ENCODE data around the gene UNC93B1.

Gene UNC93B1

GRCh38 chr11:68018730-68019190, 14.9 kb upstream of the UNC93B1 start:
- Mint-ChIP-seq H3K27me3 (no peaks in the 10 kb centered on the region), H3K4me1 (ENCODE audit: low read depth) (no peaks in the 10 kb centered on the region), H3K9me3 (no peaks in the 10 kb centered on the region), H3K27ac (no peak overlapping the region), H3K4me3 (no peak overlapping the region), H3K36me3 (ENCODE audit: low read depth) (no peaks in the 10 kb centered on the region)
- DNase-seq, result no peak

GRCh38 chr11:68017980-68018729, 14.3 kb upstream of the UNC93B1 start:
- Mint-ChIP-seq H3K9me3 (no peaks in the 10 kb centered on the region), H3K27me3 (no peaks in the 10 kb centered on the region), H3K4me1 (ENCODE audit: low read depth) (no peaks in the 10 kb centered on the region), H3K36me3 (ENCODE audit: low read depth) (no peaks in the 10 kb centered on the region), H3K27ac (no peak overlapping the region), H3K4me3 (no peak overlapping the region)
- DNase-seq, result no peak

DNA sequence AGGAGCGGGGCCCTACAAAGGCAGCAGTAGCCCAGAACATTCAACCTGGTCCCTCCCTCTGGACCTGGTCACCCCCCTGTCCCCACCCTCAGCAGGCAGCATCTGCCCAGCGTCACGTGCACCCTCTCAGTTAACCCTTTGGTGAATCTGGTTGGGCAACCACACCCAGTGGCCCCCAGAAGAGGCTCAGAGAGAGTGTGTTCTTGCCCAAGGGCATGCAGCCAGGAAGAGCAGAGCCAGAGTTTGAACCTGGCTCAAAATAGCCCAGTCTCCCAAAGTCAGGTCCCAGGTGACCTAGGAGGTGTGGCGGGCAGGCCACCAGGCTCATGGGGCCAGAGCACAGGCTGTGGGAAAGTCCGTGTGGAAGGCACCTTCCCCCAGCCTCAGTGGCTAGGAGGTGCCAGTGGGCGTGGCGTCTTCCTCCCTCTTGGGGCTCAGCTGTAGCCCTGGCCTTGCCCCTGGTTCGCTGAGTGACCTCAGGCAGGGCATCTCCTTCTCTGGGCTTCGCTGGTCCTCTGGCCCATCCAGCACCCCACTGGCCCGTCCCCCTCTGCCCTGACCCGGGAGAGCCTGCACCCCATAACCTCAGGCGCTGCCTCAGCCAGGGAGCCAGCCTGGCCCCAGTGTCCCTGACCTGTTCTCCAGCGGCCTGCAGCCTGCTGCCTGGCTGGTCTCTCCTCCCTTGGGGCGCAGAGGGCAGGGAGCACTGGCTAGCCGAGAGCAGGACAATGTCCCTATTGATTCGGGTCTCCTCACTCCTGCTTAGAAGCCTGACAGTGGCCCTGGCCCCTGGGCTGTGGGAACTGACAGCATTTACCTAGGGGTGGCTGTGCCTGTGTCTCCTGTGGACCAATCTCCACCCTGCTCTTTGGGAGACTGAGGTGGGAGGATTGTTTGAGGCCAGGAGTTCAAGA, 13.3 kb upstream of the UNC93B1 start:
- H3K4me1 Mint-ChIP-seq (ENCODE audit: low read depth), result no peaks in the 10 kb centered on the region

GRCh38 chr11:68016161-68016903, 12.4 kb upstream of the UNC93B1 start:
- H3K4me1 Mint-ChIP-seq (ENCODE audit: low read depth), result no peaks in the 10 kb centered on the region
- DNase-seq, result no peak
- H3K27ac Mint-ChIP-seq, result no peak overlapping the region
- H3K9me3 Mint-ChIP-seq, result no peaks in the 10 kb centered on the region
- H3K27me3 Mint-ChIP-seq, result no peaks in the 10 kb centered on the region
- no peak overlapping the region for H3K4me3 Mint-ChIP-seq
- H3K36me3 Mint-ChIP-seq (ENCODE audit: low read depth), result no peaks in the 10 kb centered on the region

More for the DNA sequence above, 13.3 kb upstream of the UNC93B1 start:
- Mint-ChIP-seq H3K27ac (no peak overlapping the region), H3K4me3 (no peak overlapping the region), H3K36me3 (ENCODE audit: low read depth) (no peaks in the 10 kb centered on the region), H3K27me3 (no peaks in the 10 kb centered on the region), H3K9me3 (no peaks in the 10 kb centered on the region)
- DNase-seq, result no peak

- H3K27me3 Mint-ChIP-seq, result no peaks in the 10 kb centered on the region
Observed at GRCh38 chr11:68015467-68015866, 11.6 kb upstream of the UNC93B1 start.

DNA sequence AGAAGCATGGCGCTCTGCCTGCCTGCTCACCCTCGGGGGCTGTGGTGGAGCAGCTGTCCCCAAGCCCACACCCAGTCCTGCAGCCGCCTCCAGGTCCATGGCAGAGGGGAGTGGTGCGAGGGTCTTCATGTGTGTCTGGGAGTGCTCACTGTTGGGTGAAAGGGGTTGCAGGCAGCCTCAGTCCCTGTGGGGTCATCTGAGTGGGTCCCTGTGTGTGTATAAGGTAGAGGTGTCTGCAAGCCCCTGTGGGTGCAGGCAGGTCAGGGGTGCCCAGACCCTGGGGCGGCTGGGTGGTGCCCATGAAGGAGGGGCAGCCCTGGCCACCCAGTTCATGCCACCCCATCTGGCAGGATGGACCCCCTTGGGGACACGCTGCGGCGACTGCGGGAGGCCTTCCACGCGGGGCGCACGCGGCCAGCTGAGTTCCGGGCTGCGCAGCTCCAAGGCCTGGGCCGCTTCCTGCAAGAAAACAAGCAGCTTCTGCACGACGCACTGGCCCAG, 11.1 kb upstream of the UNC93B1 start:
- Mint-ChIP-seq H3K27ac (no peak overlapping the region), H3K4me3 (no peak overlapping the region), H3K27me3 (no peaks in the 10 kb centered on the region)

More at GRCh38 chr11:68015467-68015866, 11.6 kb upstream of the UNC93B1 start:
- Mint-ChIP-seq H3K27ac (no peak overlapping the region), H3K9me3 (no peaks in the 10 kb centered on the region), H3K4me3 (no peak overlapping the region), H3K4me1 (ENCODE audit: low read depth) (no peaks in the 10 kb centered on the region), H3K36me3 (ENCODE audit: low read depth) (no peaks in the 10 kb centered on the region)
- DNase-seq, result no peak

GRCh38 chr11:68014157-68014946, 10.5 kb upstream of the UNC93B1 start:
- H3K27me3 Mint-ChIP-seq, result no peaks in the 10 kb centered on the region
- no peak for DNase-seq
- H3K36me3 Mint-ChIP-seq (ENCODE audit: low read depth), result no peaks in the 10 kb centered on the region
- peaks cover 1% of the 10 kb centered on the region for H3K4me1 Mint-ChIP-seq (ENCODE audit: low read depth)
- no peak overlapping the region for H3K27ac Mint-ChIP-seq
- no peaks in the 10 kb centered on the region for H3K9me3 Mint-ChIP-seq
- H3K4me3 Mint-ChIP-seq, result no peak overlapping the region

More for the DNA sequence above, 11.1 kb upstream of the UNC93B1 start:
- Mint-ChIP-seq H3K4me1 (ENCODE audit: low read depth) (no peaks in the 10 kb centered on the region), H3K36me3 (ENCODE audit: low read depth) (no peaks in the 10 kb centered on the region), H3K9me3 (no peaks in the 10 kb centered on the region)
- no peak for DNase-seq

DNA sequence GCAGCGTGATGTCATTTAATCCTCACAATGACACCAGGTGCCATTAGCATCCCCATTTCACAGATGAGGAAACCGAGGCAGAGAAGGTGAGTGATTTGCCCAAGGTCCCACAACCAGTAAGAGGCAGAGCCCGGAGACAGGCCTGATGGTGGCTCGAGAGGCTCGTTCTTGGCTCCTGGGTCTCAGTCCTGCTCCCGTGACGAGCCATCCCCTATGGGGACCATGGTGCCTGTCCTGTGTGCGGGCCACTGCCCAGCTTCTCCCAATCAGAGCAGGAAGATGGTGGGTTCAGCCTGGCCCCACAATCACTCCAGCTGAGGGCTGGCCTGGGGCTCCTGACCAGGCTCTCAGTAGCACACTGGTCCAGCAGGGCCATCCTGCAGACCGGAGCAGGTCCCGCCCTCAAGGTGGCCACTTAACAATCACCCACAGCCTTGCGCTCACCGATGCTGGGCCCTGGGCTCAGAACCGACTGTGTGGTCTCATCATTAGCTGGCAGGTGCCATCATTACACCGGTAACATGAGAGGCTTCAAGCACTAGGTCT, 9.8 kb upstream of the UNC93B1 start:
- Mint-ChIP-seq H3K36me3 (ENCODE audit: low read depth) (no peaks in the 10 kb centered on the region), H3K27me3 (no peaks in the 10 kb centered on the region), H3K4me1 (ENCODE audit: low read depth) (peaks cover 4% of the 10 kb centered on the region), H3K9me3 (no peaks in the 10 kb centered on the region), H3K27ac (no peak overlapping the region), H3K4me3 (no peak overlapping the region)
- DNase-seq, result no peak

- no peak for DNase-seq
- H3K9me3 Mint-ChIP-seq, result no peaks in the 10 kb centered on the region
- no peak overlapping the region for H3K4me3 Mint-ChIP-seq
- H3K36me3 Mint-ChIP-seq (ENCODE audit: low read depth), result no peaks in the 10 kb centered on the region
- H3K27me3 Mint-ChIP-seq, result no peaks in the 10 kb centered on the region
- H3K4me1 Mint-ChIP-seq (ENCODE audit: low read depth), result peaks cover 4% of the 10 kb centered on the region
- no peak overlapping the region for H3K27ac Mint-ChIP-seq
Observed at GRCh38 chr11:68012843-68013610, 9.1 kb upstream of the UNC93B1 start.

- Mint-ChIP-seq H3K27me3 (no peaks in the 10 kb centered on the region), H3K9me3 (no peaks in the 10 kb centered on the region)
- no peak for DNase-seq
Observed at GRCh38 chr11:68012044-68012842, 8.3 kb upstream of the UNC93B1 start.

DNA sequence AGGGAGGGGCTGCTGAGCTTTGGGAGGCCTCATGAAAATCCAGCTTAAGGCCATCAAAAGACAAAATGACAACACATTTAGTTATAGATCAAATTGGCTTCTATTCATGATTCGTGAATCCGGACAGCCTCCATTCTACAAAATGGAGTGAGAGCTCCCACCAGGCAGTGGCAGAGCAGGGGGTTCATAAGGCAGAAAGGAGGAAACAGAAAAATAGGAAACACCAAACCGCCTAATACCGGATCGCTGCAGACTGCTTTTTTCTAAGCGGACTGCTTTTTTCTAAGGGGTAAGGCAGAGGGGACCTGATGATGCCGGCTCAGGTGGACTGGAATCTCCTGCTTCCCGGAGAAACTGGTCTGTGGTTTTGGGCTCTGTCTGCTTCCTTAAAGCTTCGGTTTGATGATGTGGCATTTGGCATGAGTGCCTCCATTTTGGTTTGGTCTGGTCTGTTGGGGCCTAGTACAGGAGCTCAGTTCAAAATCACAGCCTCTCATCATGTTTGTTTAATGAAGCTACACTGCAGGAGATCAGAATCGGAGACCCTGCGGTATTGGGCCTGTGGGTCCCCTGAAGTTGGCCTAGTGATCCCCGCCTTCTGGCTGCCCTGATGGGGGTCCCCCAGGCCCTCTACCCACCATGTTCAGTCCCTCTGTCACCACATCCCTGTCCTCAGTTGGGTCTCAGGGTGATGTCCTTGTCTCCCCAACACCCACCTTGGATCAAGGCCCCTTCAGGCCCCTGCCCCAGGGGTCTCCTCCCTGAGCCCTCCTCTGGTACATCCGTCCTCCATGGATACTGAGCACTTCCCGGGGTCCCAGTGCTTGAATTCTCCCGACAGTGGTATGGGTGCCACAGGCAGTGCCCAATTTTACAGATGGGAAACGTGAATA, 7.4 kb upstream of the UNC93B1 start:
- Mint-ChIP-seq H3K4me3 (no peak overlapping the region), H3K9me3 (no peaks in the 10 kb centered on the region), H3K27ac (no peak overlapping the region), H3K4me1 (ENCODE audit: low read depth) (peaks cover 4% of the 10 kb centered on the region), H3K27me3 (no peaks in the 10 kb centered on the region), H3K36me3 (ENCODE audit: low read depth) (no peaks in the 10 kb centered on the region)
- no peak for DNase-seq

More at GRCh38 chr11:68012044-68012842, 8.3 kb upstream of the UNC93B1 start:
- peaks cover 4% of the 10 kb centered on the region for H3K4me1 Mint-ChIP-seq (ENCODE audit: low read depth)
- no peaks in the 10 kb centered on the region for H3K36me3 Mint-ChIP-seq (ENCODE audit: low read depth)
- no peak overlapping the region for H3K4me3 Mint-ChIP-seq
- H3K27ac Mint-ChIP-seq, result no peak overlapping the region
